ENCODE data around the gene TAS2R1.

TAS2R1 gene, protein sequence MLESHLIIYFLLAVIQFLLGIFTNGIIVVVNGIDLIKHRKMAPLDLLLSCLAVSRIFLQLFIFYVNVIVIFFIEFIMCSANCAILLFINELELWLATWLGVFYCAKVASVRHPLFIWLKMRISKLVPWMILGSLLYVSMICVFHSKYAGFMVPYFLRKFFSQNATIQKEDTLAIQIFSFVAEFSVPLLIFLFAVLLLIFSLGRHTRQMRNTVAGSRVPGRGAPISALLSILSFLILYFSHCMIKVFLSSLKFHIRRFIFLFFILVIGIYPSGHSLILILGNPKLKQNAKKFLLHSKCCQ

DNA sequence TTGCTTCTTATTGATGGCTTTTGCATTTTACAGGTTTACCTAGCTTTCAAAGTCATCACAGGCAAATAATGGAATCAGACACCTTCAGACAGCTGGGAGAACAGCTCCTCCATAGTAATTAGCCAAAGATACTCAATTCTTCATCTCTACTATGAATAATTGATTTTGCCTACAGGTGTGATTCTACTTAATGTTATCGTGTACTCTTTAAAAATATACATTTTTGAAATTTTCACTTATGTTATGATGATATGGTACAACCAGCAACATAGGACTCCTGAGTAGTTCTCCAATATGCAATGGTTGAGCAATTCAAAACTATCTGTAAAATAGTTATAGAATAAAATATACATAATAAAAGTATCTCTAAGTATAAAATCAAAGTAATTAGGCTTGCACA, at the start of gene TAS2R1:
Gene TAS2R1, minus strand, starts transcription at position 101 of the 400 bp plus-strand sequence. CDS start 319 bp downstream, outside the sequence.
- Mint-ChIP-seq H3K36me3 (ENCODE audit: low read depth) (no peaks in the 10 kb centered on the region), H3K4me3 (no peak within 1 kb of the TSS), H3K27me3 (no peaks in the 10 kb centered on the region), H3K9me3 (no peaks in the 10 kb centered on the region), H3K27ac (no peak within 1 kb of the TSS), H3K4me1 (ENCODE audit: low read depth) (no peaks in the 10 kb centered on the region)

DNA sequence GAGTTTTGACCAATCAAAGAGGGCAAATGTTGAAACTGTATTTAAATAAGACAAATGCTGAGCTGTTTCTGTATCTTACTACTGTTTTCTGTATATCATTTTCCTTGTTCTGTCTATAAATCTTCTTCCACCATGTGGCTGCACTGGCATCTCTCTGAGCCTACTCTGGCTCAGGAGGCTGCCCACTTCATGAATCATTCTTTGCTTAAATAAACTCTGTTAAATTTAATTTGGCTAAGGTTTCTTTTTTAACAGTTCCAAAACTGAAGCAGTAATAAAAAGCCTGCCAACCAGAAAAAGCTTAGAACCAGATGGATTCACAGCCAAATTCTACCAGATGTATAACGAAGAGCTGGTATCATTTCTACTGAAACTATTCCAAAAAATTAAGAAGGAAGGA, 40.2 kb upstream of the TAS2R1 start:
- Mint-ChIP-seq H3K27ac (no peak overlapping the region), H3K9me3 (peaks cover 18% of the 10 kb centered on the region), H3K36me3 (ENCODE audit: low read depth) (no peaks in the 10 kb centered on the region), H3K27me3 (no peaks in the 10 kb centered on the region), H3K4me3 (no peak overlapping the region), H3K4me1 (ENCODE audit: low read depth) (no peaks in the 10 kb centered on the region)

DNA sequence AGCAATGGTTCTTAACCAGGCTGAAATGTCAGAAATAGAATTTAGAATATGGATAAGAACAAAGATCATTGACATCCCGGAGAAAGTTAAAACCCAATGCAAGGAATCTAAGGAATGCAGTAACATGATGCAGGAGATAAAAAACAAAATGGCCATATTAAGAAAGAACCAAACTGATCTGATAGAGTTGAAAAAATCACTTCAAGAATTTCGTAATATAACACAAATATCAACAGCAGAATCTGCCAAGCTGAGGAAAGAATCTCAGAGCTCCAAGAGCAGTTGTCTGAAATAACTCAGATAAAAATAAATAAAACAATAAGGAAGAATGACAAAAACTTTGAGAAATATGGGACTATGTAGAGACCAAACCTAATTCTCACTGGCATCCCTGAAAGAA, 37.8 kb upstream of the TAS2R1 start:
- Mint-ChIP-seq H3K4me3 (no peak overlapping the region), H3K4me1 (ENCODE audit: low read depth) (no peaks in the 10 kb centered on the region), H3K27me3 (no peaks in the 10 kb centered on the region), H3K9me3 (peaks cover 17% of the 10 kb centered on the region), H3K36me3 (ENCODE audit: low read depth) (no peaks in the 10 kb centered on the region), H3K27ac (no peak overlapping the region)

DNA sequence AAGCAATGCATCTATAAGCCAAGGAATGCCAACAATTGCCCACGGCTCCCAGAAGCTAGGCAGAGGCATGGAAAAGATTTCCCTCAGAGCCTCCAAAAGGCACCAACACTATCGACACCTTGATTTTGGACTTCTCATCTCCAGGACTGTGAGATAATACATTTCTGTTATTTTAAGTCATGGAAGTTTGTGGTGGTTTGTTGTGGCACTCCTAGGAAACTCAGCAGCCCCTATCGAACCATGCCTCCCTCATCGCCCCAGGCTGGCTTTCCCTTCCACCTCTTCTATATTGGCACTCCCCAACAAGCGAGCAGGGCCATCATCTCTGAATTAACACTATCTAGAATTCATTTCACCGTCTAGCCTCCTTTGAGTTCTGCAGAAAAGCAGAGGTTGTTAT, 33.7 kb upstream of the TAS2R1 start:
- H3K4me3 Mint-ChIP-seq = no peak overlapping the region
- H3K9me3 Mint-ChIP-seq = peaks cover 4% of the 10 kb centered on the region
- no peaks in the 10 kb centered on the region for H3K27me3 Mint-ChIP-seq
- H3K4me1 Mint-ChIP-seq (ENCODE audit: low read depth) = no peaks in the 10 kb centered on the region
- no peak overlapping the region for H3K27ac Mint-ChIP-seq
- H3K36me3 Mint-ChIP-seq (ENCODE audit: low read depth) = no peaks in the 10 kb centered on the region

DNA sequence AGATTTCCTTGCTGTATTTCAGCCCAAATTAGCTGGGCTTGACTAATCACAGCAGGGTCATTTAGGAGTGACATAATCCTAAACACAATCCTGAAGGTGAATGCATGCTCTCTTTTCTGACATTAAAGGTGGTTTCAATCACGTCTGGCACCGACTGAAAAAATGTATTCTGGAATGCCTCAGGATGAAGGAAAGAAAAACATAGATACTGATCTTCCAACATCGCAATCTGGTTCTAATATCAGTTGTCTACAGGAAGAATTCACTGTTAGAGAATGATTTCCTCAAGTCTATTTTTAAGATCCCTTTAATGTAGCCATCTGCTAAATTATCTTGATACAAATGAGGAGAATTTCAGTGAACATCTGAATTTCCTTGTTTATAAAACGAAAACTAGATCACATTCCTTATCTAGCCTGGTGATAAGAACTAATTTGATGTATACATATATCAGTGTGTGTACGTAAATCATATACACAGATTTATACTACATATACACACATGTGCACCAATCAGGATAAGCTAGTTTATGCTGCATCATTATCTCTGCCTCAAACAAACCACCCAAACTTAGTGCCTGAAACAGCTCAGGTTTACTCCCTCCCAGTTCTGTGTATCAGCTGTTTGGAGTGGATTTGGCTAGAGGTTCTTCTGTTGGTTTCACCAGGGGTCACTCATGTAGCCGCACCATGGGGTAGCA, 31.3 kb upstream of the TAS2R1 start:
- Mint-ChIP-seq H3K4me1 (ENCODE audit: low read depth) (no peaks in the 10 kb centered on the region), H3K9me3 (no peaks in the 10 kb centered on the region), H3K36me3 (ENCODE audit: low read depth) (no peaks in the 10 kb centered on the region), H3K4me3 (no peak overlapping the region), H3K27ac (no peak overlapping the region), H3K27me3 (no peaks in the 10 kb centered on the region)

DNA sequence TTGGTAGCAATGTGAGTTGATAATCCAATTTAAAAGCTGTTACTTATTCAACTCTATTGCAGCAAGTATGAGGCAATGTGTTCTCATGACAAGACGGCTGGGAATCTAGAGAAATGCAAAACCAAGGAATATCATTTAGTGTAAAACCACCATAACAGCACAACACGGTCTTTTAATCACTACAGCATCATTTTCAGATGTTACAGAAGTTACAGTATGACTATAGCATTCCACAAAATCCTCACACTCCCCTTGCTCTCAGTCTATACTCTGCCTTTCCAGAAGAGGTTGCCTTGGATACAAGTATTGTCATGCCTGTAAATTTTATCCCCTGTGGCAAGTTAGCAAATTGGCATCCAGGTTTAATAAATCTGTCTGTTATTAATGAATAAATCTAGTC, 28.6 kb upstream of the TAS2R1 start:
- Mint-ChIP-seq H3K27ac (no peak overlapping the region), H3K27me3 (no peaks in the 10 kb centered on the region), H3K4me1 (ENCODE audit: low read depth) (no peaks in the 10 kb centered on the region), H3K36me3 (ENCODE audit: low read depth) (no peaks in the 10 kb centered on the region), H3K4me3 (no peak overlapping the region), H3K9me3 (no peaks in the 10 kb centered on the region)

DNA sequence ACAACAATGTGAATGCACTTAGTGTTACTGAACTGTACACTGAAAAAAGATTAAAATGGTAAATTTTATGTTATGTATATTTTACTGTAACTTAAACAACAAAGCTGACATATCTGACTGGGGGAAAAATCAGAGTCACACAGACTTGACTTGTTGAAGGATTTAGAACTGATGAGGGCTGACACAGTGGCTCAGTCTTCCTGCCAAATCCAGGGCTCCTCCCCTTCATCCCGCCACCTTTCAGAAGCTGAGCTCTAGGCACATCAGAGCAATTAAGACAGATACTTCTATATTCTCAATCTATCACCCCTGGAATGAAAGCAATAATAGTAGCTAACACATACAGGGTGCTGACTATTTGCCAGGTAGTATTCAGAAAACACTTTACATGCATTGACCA, 27.7 kb upstream of the TAS2R1 start:
- Mint-ChIP-seq H3K27ac (no peak overlapping the region), H3K9me3 (no peaks in the 10 kb centered on the region), H3K36me3 (ENCODE audit: low read depth) (no peaks in the 10 kb centered on the region), H3K4me1 (ENCODE audit: low read depth) (no peaks in the 10 kb centered on the region), H3K4me3 (no peak overlapping the region), H3K27me3 (no peaks in the 10 kb centered on the region)

DNA sequence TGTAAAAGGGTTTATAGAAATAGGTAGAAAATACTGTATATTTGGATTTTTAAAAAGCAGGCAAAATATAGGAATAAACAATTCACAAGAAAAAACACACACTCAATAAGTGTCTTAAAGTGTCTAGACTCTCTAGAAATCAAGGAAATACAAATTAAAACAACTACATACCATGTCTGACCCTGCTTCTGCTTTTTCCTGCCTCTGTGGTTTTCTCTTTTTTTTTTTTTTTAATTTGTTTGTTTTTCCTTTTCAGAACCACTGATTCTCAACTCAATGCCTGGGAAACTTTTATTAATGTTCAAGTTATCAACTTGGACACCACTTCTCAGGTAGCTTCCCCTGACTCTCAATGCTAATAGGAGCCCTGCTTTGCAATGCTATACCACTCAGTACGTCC, 25.5 kb upstream of the TAS2R1 start:
- H3K27me3 Mint-ChIP-seq = no peaks in the 10 kb centered on the region
- no peaks in the 10 kb centered on the region for H3K9me3 Mint-ChIP-seq
- no peak overlapping the region for H3K4me3 Mint-ChIP-seq
- H3K36me3 Mint-ChIP-seq (ENCODE audit: low read depth) = no peaks in the 10 kb centered on the region
- no peak overlapping the region for H3K27ac Mint-ChIP-seq
- H3K4me1 Mint-ChIP-seq (ENCODE audit: low read depth) = no peaks in the 10 kb centered on the region

DNA sequence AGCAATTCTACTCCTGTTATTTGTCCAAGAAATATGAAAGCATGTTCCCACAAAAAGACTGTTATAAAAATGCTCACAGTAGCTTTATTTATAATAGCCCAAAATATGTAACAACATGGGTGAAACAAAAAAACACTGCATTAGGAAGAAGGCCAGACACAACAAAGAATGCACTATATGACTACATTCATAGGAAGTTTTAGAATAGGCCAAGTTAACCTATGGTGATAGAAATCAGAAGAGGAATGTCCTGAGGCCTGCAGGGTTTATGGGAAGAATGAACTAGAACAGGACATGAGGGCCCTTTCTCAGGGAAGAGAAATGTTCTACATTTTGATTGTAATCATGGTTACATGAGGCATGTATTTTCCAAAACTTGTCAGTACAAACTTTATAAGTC, 24.7 kb upstream of the TAS2R1 start:
- no peaks in the 10 kb centered on the region for H3K36me3 Mint-ChIP-seq (ENCODE audit: low read depth)
- no peaks in the 10 kb centered on the region for H3K9me3 Mint-ChIP-seq
- no peak overlapping the region for H3K27ac Mint-ChIP-seq
- H3K4me1 Mint-ChIP-seq (ENCODE audit: low read depth) = no peaks in the 10 kb centered on the region
- H3K4me3 Mint-ChIP-seq = no peak overlapping the region
- H3K27me3 Mint-ChIP-seq = no peaks in the 10 kb centered on the region

DNA sequence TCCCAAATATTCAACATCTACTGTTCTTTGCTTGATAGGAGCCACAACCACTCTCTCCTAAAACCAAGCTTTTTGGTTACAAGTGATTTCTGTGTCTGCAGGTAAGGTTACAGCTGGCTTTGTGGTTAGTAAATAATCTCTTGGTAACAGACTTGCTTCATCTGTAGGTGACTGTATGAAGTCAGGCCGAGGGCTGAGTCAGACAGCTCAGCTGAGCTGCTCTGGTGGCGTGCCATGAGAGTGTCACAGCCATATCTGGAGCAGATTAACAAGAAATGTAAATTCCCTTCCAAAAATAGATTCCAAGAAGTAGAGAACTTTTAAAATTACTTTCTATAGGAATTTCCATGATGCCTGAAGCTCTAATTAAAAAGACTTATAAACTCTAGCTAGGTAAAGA, 23.7 kb upstream of the TAS2R1 start:
- H3K4me1 Mint-ChIP-seq (ENCODE audit: low read depth) = no peaks in the 10 kb centered on the region
- no peaks in the 10 kb centered on the region for H3K9me3 Mint-ChIP-seq
- no peaks in the 10 kb centered on the region for H3K36me3 Mint-ChIP-seq (ENCODE audit: low read depth)
- no peak overlapping the region for H3K4me3 Mint-ChIP-seq
- H3K27ac Mint-ChIP-seq = no peak overlapping the region
- no peaks in the 10 kb centered on the region for H3K27me3 Mint-ChIP-seq

DNA sequence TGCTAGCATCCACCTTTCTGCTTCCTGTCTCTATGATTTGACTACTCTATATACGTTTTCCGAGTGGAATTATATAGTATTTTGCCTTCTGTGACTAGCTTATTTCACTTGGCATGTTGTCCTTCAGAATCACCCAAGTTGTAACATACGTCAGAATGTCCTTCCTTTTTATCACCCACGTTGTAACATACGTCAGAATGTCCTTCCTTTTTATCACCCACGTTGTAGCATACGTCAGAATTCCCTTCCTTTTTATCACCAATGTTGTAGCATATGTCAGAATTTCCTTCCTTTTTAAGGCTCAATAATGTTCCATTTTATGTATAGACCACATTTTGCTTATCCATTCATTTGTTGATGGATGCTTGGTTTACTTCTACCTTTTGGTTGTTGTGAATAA, 22.9 kb upstream of the TAS2R1 start:
- H3K27me3 Mint-ChIP-seq = no peaks in the 10 kb centered on the region
- H3K9me3 Mint-ChIP-seq = no peaks in the 10 kb centered on the region
- H3K4me3 Mint-ChIP-seq = no peak overlapping the region
- H3K4me1 Mint-ChIP-seq (ENCODE audit: low read depth) = no peaks in the 10 kb centered on the region
- H3K27ac Mint-ChIP-seq = no peak overlapping the region
- H3K36me3 Mint-ChIP-seq (ENCODE audit: low read depth) = no peaks in the 10 kb centered on the region

DNA sequence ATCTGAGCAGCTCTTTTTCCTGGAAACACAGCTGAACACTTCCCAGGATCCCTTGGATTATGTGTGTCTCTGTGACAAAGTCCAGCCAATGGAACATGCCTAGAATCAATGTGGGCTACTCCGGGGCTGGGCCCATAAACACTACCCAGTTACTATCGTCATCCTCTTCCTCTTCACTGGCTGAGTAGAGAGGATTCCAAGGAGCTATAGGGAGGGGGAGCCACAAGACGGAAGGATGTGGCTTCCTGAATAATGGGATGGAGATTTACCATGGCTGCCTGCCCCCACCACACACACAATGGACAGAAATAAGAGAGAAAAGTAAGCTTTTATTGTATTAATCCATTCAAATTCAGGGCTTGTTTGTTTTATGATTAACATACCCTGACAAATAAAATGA, 22.1 kb upstream of the TAS2R1 start:
- H3K4me1 Mint-ChIP-seq (ENCODE audit: low read depth) = no peaks in the 10 kb centered on the region
- no peaks in the 10 kb centered on the region for H3K9me3 Mint-ChIP-seq
- H3K4me3 Mint-ChIP-seq = no peak overlapping the region
- H3K27ac Mint-ChIP-seq = no peak overlapping the region
- no peaks in the 10 kb centered on the region for H3K27me3 Mint-ChIP-seq
- no peaks in the 10 kb centered on the region for H3K36me3 Mint-ChIP-seq (ENCODE audit: low read depth)

DNA sequence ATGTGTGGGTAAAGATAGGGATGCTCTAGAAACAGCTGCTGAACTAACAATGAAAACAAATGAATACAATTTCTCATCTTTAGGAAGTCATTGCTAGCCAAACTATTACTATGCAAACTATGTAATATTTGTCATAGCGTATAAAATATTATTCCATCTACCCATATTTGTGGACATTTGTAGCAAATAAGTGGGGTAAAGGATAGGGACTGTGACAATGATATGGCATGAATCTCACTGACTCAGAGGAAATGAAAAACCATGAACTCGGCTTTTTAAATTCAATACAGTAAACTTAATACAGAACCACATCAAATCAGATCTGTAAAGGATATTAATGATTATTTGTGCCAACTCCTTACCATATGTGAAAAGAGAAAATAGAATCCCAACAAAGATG, 16.7 kb upstream of the TAS2R1 start:
- H3K9me3 Mint-ChIP-seq = no peaks in the 10 kb centered on the region
- no peaks in the 10 kb centered on the region for H3K4me1 Mint-ChIP-seq (ENCODE audit: low read depth)
- H3K4me3 Mint-ChIP-seq = no peak overlapping the region
- no peaks in the 10 kb centered on the region for H3K27me3 Mint-ChIP-seq
- no peaks in the 10 kb centered on the region for H3K36me3 Mint-ChIP-seq (ENCODE audit: low read depth)
- no peak overlapping the region for H3K27ac Mint-ChIP-seq

DNA sequence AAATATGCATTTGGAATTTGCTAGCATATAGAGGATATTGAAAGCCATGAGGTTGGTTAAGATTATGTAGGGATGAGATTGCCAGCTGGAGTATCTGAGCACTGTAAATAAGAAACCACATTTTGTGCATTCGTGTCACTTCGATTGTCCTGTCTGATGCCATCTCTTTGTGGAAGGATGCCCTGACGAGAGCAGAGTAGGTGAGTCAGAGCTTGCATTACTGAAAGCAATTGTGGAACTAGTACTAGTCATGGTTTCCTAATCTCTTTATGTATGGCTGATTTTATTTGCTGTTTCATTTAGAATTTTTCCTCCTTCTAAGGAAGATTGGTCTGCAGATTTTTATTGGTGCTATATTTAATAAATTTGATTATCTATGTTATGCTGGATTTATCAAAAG, 14.5 kb upstream of the TAS2R1 start:
- H3K4me3 Mint-ChIP-seq = no peak overlapping the region
- H3K9me3 Mint-ChIP-seq = peaks cover under 1% of the 10 kb centered on the region
- H3K27me3 Mint-ChIP-seq = no peaks in the 10 kb centered on the region
- H3K27ac Mint-ChIP-seq = no peak overlapping the region
- H3K4me1 Mint-ChIP-seq (ENCODE audit: low read depth) = no peaks in the 10 kb centered on the region
- H3K36me3 Mint-ChIP-seq (ENCODE audit: low read depth) = no peaks in the 10 kb centered on the region

DNA sequence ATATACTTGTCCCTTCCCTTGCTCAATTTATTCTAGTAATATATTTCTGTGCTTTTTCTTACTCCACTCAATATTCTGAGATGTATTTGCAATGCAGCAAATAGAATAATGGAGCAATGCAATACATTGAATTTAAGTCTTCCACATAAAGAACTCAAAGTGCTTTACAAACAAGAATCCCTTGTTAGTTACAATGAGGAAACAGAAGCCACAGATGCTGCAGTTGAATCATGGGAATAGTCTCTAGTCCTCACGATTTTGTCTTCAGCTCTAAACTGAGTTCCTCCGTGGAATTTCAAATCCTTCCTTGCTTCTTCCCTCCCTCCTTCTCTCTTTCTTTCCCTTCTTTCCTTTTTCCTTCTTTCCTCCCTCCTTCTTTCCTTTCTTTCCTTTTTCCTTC, 12.5 kb upstream of the TAS2R1 start:
- Mint-ChIP-seq H3K36me3 (ENCODE audit: low read depth) (no peaks in the 10 kb centered on the region), H3K4me1 (ENCODE audit: low read depth) (no peaks in the 10 kb centered on the region), H3K27ac (no peak overlapping the region), H3K9me3 (peaks cover 9% of the 10 kb centered on the region), H3K4me3 (no peak overlapping the region), H3K27me3 (no peaks in the 10 kb centered on the region)

DNA sequence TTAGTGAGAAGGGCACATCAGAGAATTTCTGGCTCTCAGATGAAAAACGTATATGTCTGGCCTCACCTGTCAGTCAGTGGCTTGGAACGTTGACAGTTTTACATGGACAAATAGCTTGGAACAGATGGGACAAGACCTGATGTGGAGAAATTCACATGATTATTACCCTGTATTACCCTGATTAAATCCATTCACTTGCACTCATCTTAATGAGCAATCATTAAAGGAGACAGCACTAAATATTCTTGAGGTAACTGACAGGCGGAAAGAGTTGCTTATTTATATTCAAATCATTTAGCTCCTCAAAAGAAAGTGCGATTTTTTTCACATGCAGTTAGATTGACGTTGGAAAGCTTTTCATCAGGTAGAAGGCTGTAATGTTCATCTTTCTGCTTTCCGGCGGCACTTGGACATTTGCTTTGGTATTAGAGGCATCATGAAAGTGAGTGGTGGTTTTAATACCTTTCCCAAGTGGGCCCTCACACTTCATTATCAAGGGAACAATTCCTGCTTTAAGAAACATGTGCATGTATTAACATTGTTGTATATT, 11.7 kb upstream of the TAS2R1 start:
- Mint-ChIP-seq H3K9me3 (peaks cover 9% of the 10 kb centered on the region), H3K4me1 (ENCODE audit: low read depth) (no peaks in the 10 kb centered on the region), H3K27me3 (no peaks in the 10 kb centered on the region), H3K36me3 (ENCODE audit: low read depth) (no peaks in the 10 kb centered on the region), H3K4me3 (no peak overlapping the region), H3K27ac (no peak overlapping the region)
